T1000 (cell line): ENCODE results near the gene INTS6.

Experiments
- DNase-seq: peaks from one replicate; lab custom pipeline; 2025; ENCODE audit warnings: mixed read lengths; lab: John Stamatoyannopoulos, UW

Gene INTS6

DNA sequence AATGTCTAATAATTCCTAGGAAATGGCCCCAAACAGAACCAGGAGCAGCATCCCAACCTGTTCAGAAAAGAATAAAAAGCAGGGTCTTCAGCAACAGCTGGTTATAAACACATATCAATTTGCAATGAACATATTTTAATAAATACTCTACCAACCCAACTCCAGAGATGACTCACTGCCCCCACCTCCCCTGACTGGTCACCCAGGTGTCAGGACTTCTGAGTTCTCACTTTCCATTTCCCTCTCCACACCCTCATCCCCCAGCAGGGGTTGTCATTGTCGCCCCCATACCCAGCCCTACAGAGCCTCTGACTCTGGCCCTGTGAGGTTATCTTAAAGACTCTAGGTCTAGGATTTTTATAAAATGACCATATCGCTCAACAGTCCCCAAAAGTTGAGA is 106.4 kb downstream of the INTS6 start:
- no peak for DNase-seq

DNA sequence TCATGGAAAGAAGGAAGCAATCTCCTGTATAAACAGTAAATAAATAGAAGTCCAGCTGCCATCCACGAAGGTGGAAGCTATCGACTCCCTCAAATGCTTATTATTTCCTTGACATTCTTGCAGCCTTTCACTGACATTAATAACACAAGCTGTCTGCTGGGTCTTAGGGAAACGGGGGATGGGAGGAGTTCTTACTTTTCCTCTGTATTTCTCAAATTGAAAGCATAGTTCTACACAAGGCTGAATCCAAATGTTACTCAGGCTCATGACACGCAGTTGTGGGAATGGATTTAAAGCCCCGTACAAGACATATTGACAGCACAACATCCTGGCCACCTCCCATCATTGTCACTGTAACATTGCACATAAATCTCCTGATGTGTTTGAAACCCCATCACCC is 109.4 kb downstream of the INTS6 start:
- no peak for DNase-seq

- no peak for DNase-seq
Observed at GRCh38 chr13:51342706-51343105, 110.1 kb downstream of the INTS6 start.

DNA sequence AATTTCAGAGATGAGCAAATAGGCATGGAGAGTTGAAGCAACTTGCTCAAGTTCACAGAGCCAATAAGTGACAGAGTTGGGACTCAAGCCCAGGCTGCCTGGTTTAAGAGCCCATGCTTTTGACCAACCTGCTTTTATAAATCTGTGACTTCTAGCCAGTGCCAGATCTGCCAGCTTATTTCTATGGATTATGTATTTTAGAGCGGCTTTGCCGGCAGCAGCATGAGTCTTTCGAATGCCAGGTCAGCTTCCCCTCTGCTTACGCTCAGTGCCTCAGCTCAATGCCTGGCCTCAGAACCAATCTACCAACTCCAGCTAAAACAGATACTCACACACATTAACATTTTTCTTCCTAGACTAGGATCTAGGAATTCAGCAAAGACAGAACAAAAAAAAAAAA is 111.0 kb downstream of the INTS6 start:
- DNase-seq: no peak

DNA sequence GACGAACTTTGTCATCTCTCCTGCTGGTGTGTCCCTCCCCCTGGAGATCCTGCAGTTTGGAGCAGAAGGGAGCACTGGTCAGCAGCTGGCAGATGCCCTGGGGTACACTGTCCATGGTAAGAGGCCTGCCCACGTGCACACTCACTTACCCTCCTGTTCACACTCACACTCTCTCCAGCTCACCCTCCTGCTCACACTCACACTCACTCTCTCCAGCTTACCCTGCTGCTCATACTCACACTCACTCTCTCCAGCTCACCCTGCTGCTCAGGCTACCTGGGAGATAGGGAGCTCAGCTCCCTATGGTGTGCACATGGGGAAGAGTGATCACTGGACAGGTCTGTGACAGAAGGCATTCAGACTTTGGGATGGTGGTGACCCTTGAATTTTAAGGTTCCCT is 111.6 kb downstream of the INTS6 start:
- no peak for DNase-seq

DNA sequence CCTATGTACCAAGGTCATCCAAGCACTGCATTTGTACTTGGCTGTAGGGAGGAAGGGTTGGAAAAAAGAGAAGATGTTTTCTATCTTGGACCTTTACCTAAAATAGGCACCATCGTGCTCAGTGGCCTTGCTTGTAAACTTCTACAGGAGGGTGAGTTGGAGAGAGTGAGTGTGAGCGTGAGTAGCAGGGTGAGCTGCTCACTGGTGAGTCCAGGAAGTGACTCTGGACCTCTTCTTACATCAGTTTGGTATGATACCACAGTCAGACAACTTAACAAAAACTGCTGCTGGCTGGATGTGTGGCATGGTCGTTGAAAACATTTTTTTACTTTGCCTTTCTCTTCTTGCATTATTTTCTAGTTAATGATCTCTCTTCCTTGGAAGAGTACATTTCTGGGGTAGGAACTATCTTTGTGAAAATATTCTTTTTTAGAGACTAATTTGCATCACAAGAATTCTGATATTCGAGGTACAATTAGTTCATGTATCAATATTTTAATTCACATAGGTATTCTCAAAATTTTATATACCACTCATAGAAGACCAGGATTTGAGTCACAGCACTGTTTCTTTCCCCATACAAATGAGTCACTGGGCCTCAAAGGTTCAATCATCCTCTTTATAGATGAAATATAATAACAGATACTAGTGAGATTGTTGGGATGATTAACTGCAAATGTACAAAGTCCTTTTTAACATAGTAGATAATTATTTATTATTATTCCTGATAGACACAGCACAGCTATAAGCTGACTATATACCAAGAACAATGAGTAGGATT is 112.7 kb downstream of the INTS6 start:
- DNase-seq: no peak

DNA sequence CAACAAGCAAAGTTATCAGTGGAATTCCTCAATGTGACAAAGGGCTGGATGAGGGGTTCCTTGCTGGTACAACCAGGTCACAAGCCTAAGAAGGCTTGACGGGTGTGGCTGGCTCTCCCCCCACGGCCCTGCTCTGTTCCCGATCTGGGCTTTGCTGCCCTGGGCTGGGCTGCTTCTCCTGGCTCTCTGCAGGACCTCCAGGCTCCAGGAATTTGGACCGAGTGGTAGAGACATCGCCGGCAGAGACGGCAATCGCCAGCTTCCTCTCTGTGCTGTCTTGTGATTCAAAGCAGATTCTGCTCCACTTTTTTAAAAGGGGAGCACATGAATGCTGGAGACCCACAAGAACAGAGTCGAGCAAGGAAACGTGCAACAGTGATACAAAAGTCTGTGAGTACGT is 113.5 kb downstream of the INTS6 start, which contains the start of gene SERPINE3:
Gene SERPINE3, plus strand, starts transcription at position 338 of the 400 bp plus-strand sequence. CDS start 1,401 bp downstream, outside the sequence.
- no peak for DNase-seq

DNA sequence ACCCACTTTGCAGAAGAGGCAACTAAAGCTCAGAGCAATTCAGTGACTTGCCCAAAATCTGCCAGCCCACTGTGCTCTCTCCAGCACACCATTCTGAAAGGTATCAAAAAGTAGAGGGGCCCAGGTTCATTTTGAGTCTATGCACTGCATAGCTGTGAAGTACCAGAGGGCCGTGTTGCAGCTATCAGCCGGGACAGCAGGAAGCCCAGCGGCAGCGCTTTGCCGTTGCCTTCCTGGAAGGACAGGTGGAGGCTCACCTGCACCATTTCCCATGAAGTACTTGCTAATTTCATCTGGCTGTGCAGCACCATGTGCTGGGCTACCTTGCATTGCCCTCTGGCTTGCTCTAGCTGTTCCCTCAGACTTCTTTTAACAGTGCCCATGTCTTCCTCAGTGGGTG is 116.1 kb downstream of the INTS6 start:
- no peak for DNase-seq

- no peak for DNase-seq
Observed at GRCh38 chr13:51333826-51334225, 119.0 kb downstream of the INTS6 start.

DNA sequence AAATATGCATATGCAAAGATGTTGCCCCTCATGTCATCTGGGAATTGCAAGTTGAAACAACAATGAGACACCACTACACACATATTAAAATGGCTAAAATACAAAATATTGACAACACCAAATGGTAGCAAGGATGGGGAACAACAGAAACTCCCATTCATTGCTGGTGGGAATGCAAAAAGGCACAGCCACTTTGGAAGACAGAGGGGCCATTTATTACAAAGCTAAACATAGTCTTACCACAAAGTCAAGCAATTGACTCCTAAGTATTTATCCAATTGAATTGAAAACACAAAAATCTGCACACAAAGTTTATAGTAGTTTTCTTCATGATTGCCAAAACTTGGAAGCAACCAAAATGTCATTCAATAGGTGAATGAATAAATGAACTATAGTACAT is 119.4 kb downstream of the INTS6 start:
- DNase-seq: no peak

GRCh38 chr13:51332566-51333361 is 120.1 kb downstream of the INTS6 start:
- no peak for DNase-seq

GRCh38 chr13:51331354-51331861 is 121.4 kb downstream of the INTS6 start:
- DNase-seq: no peak

GRCh38 chr13:51330791-51331190 is 122.0 kb downstream of the INTS6 start:
- no peak for DNase-seq

DNA sequence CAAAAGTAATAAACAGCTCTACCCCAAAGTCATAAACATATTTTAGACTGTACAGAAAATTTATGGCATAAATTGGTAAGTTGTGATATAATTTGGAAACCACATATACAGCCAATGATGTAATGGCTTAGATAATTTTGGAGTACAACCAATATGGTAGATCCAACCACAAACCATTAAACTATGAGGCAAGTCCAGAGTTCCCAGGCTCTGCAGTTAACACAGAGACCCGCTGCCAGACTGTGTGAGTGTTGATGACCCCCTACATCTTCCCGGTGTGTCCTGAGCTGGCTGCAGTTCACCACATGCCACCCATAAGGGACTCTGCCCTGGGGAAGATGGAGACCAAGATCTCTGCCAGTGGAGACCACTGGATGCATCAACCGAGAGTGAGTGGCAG is 123.2 kb downstream of the INTS6 start:
- DNase-seq: no peak

- no peak for DNase-seq
Observed at GRCh38 chr13:51328488-51328887, 124.3 kb downstream of the INTS6 start.

GRCh38 chr13:51327961-51328360 is 124.9 kb downstream of the INTS6 start:
- no peak for DNase-seq

DNA sequence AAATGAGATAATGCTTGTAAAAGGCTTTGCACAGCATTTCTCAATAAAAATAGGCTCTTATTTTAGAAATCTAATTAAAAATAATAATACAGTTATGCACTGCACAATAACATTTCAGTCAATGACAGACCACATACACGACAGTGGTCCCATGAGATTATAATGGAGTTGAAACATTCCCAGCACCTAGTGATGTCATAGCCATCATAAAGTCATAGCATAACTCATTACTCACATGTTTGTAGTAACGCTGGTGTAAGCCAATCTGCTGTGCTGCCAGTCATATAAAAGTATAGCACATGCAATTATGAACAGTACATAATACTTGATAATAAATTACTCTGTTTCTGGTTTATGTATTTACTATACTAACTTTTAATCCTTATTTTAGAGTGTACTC is 126.1 kb downstream of the INTS6 start:
- no peak for DNase-seq

DNA sequence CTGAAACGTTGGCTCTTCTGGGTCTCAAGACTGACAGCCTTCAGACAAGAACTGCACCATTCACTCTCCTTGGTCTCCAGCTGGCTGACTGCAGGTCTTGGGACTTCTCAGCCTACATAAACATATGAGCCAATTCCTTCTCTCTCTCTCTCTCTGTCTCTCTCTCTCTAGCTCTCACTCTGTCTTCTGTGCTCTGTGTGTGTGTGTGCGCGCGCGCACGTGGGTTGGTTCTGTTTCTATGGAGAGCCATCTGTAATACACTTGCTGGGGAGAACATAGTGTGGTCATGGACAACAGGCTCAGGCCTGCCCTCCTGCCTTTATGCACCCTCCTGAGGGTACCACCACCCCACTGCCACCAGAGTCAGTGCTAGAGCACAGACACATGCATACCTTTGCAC is 127.0 kb downstream of the INTS6 start:
- DNase-seq: no peak

GRCh38 chr13:51324714-51325420 is 128.0 kb downstream of the INTS6 start:
- no peak for DNase-seq

GRCh38 chr13:51323824-51324511 is 128.9 kb downstream of the INTS6 start:
- DNase-seq: no peak

DNA sequence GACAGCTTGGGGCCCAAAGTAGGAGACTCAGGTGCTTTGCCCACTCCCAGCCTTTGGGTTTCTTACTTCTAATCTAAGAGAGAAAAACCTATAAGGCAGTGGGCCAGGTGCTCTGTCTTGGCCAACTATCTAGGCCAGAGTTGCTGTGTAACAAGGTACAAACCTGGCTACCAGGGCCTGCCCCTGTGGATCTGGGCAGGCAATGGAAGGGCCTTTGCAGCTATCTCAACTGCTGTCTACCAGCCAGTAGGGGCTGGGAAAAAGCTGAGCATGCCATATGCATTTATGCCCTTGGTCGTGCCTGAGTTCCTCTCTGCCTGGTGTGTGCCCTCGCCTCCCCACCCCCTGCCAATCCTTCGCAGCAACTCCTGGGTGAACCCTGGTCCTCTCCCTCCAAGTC is 130.0 kb downstream of the INTS6 start:
- no peak for DNase-seq

DNA sequence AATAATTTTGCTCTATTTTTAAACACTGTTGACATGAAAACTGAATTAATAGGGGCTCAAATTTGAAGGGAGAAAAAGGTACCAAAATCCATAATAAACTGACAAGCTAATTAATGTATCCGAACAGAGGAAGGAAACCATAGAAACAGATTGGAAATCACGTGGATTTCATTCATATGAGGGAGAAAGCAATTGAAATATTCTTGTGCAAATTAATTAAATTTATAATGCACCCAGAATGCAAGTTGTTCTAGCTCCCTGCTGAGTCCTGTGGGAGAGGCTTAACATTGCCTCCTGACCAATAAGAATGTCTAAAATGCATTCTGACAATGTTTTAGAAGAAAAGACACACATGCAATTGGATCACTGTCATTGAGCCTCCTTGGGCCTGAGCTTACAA is 131.0 kb downstream of the INTS6 start:
- DNase-seq: no peak
